Uterus (tissue), 4 donors: Measurements from ENCODE around the gene NEDD4L. TPM values are rescaled to one million over a fixed set of nuclear protein-coding genes. Genes with fewer than 3 reads are reported as not detected.

Experiments
- DNase-seq, 2 donors: peaks; one replicate each; pipeline ENCODE4 v3.0.0-alpha.2; 2019 to 2020
- H3K27ac ChIP-seq, 2 donors: fragments of 200-600 bp; sonication (generic); 1 replicate in 1 of 2; 2 replicates in 1 of 2; pipeline ENCODE4 v1.5.1; 2016 to 2018
- H3K27me3 ChIP-seq, 2 donors: fragments of 200-600 bp; sonication (generic); one replicate each; pipeline ENCODE4 v1.5.1; 2018 to 2019; ENCODE audit warnings: control low read depth in 1 of 2
- H3K36me3 ChIP-seq, 2 donors: fragments of 200-600 bp; sonication (generic); one replicate each; pipeline ENCODE4 v1.5.1; 2019; ENCODE audit warnings: control low read depth in 1 of 2
- H3K4me1 ChIP-seq, 2 donors: fragments of 200-600 bp; sonication (generic); one replicate each; pipeline ENCODE4 v1.5.1; 2018 to 2019; ENCODE audit warnings: control low read depth in 1 of 2
- H3K4me3 ChIP-seq, 2 donors: fragments of 200-600 bp; sonication (generic); 1 replicate in 1 of 2; 2 replicates in 1 of 2; pipeline ENCODE4 v1.5.1; 2018 to 2019; ENCODE audit warnings: mild to moderate bottlenecking in 1 of 2
- H3K9me3 ChIP-seq, 2 donors: fragments of 200-600 bp; sonication (generic); one replicate each; pipeline ENCODE4 v1.5.1; 2019; ENCODE audit warnings: control low read depth in 1 of 2
- CTCF ChIP-seq, 4 experiments: fragments of 200-600 bp in 2 of 4; fragments of 450-650 bp in 2 of 4; sonication (generic) in 2 of 4; IDR thresholded peaks; one replicate each; pipeline ENCODE4 v1.5.1; 2016 to 2019; ENCODE audit warnings: antibody characterized with exemption in 4 of 4, mild to moderate bottlenecking in 2 of 4, moderate library complexity in 1 of 4
- POLR2A ChIP-seq, 2 donors: fragments of 450-650 bp; IDR thresholded peaks; one replicate each; pipeline ENCODE4 v1.6.1; 2016; ENCODE audit warnings: antibody characterized with exemption in 2 of 2, mild to moderate bottlenecking in 1 of 2, moderate library complexity in 1 of 2
- intact Hi-C: fragments of 100-400 bp; cut with DNase I; formaldehyde crosslinking; loops from one replicate; pipeline ENCODE4 v1.15.1; 2023; ENCODE audit warnings: low total_unique reads
- total RNA-seq, 4 donors: library from RNA; depleted of rRNA in 3 of 4; stranded (reverse); fragments of >200 nt in 3 of 4; gene quantifications; one replicate each; pipeline versions ENCODE4 v1.1.0 to v1.2.4, GENCODE V29; 2014 to 2023
- donor health status: DM: yes; HTN: yes; CAD: no.

Gene NEDD4L
- total RNA-seq, 4 donors from 2014 or later, result 6.2 to 45.9 (median 32.3) TPM

- H3K27ac ChIP-seq, result no peak overlapping the region
- no peak for DNase-seq
- H3K4me1 ChIP-seq, result no peaks in the 10 kb centered on the region
Measured at GRCh38 chr18:58230438-58231179, 186.6 kb downstream of the NEDD4L start.

GRCh38 chr18:58231930-58232329 lies 187.9 kb downstream of the NEDD4L start:
- intact Hi-C loops, result no loop called here
- H3K4me3 ChIP-seq, result no peak overlapping the region
- no peak for DNase-seq
- no peaks in the 10 kb centered on the region for H3K36me3 ChIP-seq
- no peaks in the 10 kb centered on the region for H3K9me3 ChIP-seq
- H3K27ac ChIP-seq, result no peak overlapping the region
- TF ChIP-seq POLR2A (IDR thresholded peaks at IDR 0.05), result no peak
- no peak for TF ChIP-seq CTCF (IDR thresholded peaks at IDR 0.05)
- H3K4me1 ChIP-seq, result no peaks in the 10 kb centered on the region
- no peaks in the 10 kb centered on the region for H3K27me3 ChIP-seq

More at GRCh38 chr18:58230438-58231179, 186.6 kb downstream of the NEDD4L start:
- no peaks in the 10 kb centered on the region for H3K27me3 ChIP-seq
- no peak overlapping the region for H3K4me3 ChIP-seq
- TF ChIP-seq CTCF (IDR thresholded peaks at IDR 0.05) (no peak), POLR2A (IDR thresholded peaks at IDR 0.05) (no peak)
- intact Hi-C loops, result no loop called here
- no peaks in the 10 kb centered on the region for H3K9me3 ChIP-seq
- no peaks in the 10 kb centered on the region for H3K36me3 ChIP-seq

GRCh38 chr18:58232668-58233067 lies 188.6 kb downstream of the NEDD4L start:
- no peaks in the 10 kb centered on the region for H3K27me3 ChIP-seq
- intact Hi-C loops, result no loop called here
- no peak overlapping the region for H3K27ac ChIP-seq
- DNase-seq, result no peak
- no peaks in the 10 kb centered on the region for H3K36me3 ChIP-seq
- no peaks in the 10 kb centered on the region for H3K4me1 ChIP-seq
- no peak overlapping the region for H3K4me3 ChIP-seq
- TF ChIP-seq CTCF (IDR thresholded peaks at IDR 0.05) (no peak), POLR2A (IDR thresholded peaks at IDR 0.05) (no peak)
- H3K9me3 ChIP-seq, result no peaks in the 10 kb centered on the region

- H3K27me3 ChIP-seq, result no peaks in the 10 kb centered on the region
- H3K4me1 ChIP-seq, result no peaks in the 10 kb centered on the region
- H3K27ac ChIP-seq, result no peak overlapping the region
- H3K9me3 ChIP-seq, result no peaks in the 10 kb centered on the region
- H3K4me3 ChIP-seq, result no peak overlapping the region
- intact Hi-C loops, result no loop called here
- no peak for DNase-seq
- TF ChIP-seq CTCF (IDR thresholded peaks at IDR 0.05), result no peak
- TF ChIP-seq POLR2A (IDR thresholded peaks at IDR 0.05), result no peak
- H3K36me3 ChIP-seq, result no peaks in the 10 kb centered on the region
Measured at GRCh38 chr18:58234359-58234741, 190.3 kb downstream of the NEDD4L start.

- no peak overlapping the region for H3K27ac ChIP-seq
- H3K9me3 ChIP-seq, result no peaks in the 10 kb centered on the region
- H3K27me3 ChIP-seq, result no peaks in the 10 kb centered on the region
- no peak overlapping the region for H3K4me3 ChIP-seq
- no peak for DNase-seq
- H3K36me3 ChIP-seq, result no peaks in the 10 kb centered on the region
- TF ChIP-seq CTCF (IDR thresholded peaks at IDR 0.05) (no peak), POLR2A (IDR thresholded peaks at IDR 0.05) (no peak)
- intact Hi-C loops, result no loop called here
- no peaks in the 10 kb centered on the region for H3K4me1 ChIP-seq
Measured at GRCh38 chr18:58235001-58235436, 191.0 kb downstream of the NEDD4L start.
